AG04450 (cell line): ENCODE data around the gene IL1RAPL2. TPM values are rescaled to one million over a fixed set of nuclear protein-coding genes. Genes with fewer than 3 reads are reported as not detected.

ENCODE experiments used
- CTCF ChIA-PET: fragments of 300-600, 350-600 bp; formaldehyde crosslinking; extraction: SDS; loops from one replicate; lab custom pipeline; 2022; ENCODE audit warnings: antibody characterized with exemption, inconsistent platforms; lab: Charles Lee
- POLR2A ChIA-PET: fragments of 350-600 bp; formaldehyde crosslinking; extraction: SDS; loops from one replicate; lab custom pipeline; 2021; ENCODE audit warnings: antibody characterized with exemption, inconsistent platforms; lab: Yijun Ruan, JAX
- DNase-seq: peaks from one replicate; pipeline ENCODE4 v3.0.0-alpha.2; 2011; ENCODE audit warnings: low read depth, low spot score
- H3K27ac ChIP-seq: one replicate; pipeline ENCODE4 v1.5.1; 2012; ENCODE audit warnings: low read depth, low read length, control low read depth
- H3K27me3 ChIP-seq: one replicate; pipeline ENCODE4 v1.6.0; 2012; ENCODE audit warnings: low read length; ENCODE audit not compliant: control insufficient read depth, insufficient read depth
- H3K4me3 ChIP-seq: 2 replicates; pipeline ENCODE4 v1.5.1; 2011; ENCODE audit warnings: mild to moderate bottlenecking, low read depth, low read length, control low read depth
- H3K9me3 ChIP-seq: 2 replicates; pipeline ENCODE4 v1.5.1; 2012; ENCODE audit warnings: low read length; ENCODE audit not compliant: control insufficient read depth, insufficient read depth
- CTCF ChIP-seq: IDR thresholded peaks from 2 replicates; pipeline ENCODE4 v1.5.1; 2011; ENCODE audit warnings: low read depth, low read length, control low read depth, inconsistent platforms
- polyA plus RNA-seq: library from polyadenylated mRNA; depleted of rRNA; stranded (reverse); fragments of >200 nt; gene quantifications from 2 replicates; pipeline ENCODE4 v1.2.3, GENCODE V29; 2011

IL1RAPL2 gene
- polyA plus RNA-seq, 1 experiment, result 0.71 TPM

GRCh38 chrX:105744291-105744690 is 1178.3 kb downstream of the IL1RAPL2 start:
- Histone ChIP-seq H3K4me3 (no peak overlapping the region), H3K27me3 (no peaks in the 10 kb centered on the region), H3K9me3 (no peaks in the 10 kb centered on the region), H3K27ac (no peak overlapping the region)
- ChIA-PET POLR2A (no interaction called here), CTCF (no interaction called here)
- no peak for DNase-seq
- TF ChIP-seq CTCF, result no peak

GRCh38 chrX:105744946-105745345 is 1178.9 kb downstream of the IL1RAPL2 start:
- ChIA-PET POLR2A (no interaction called here), CTCF (no interaction called here)
- no peak for TF ChIP-seq CTCF
- Histone ChIP-seq H3K27ac (no peak overlapping the region), H3K9me3 (no peaks in the 10 kb centered on the region), H3K27me3 (no peaks in the 10 kb centered on the region), H3K4me3 (no peak overlapping the region)
- no peak for DNase-seq

GRCh38 chrX:105745863-105746262 is 1179.9 kb downstream of the IL1RAPL2 start:
- CTCF ChIA-PET, result no interaction called here

GRCh38 chrX:105752338-105752956 is 1186.4 kb downstream of the IL1RAPL2 start:
- Histone ChIP-seq H3K27me3 (no peaks in the 10 kb centered on the region), H3K27ac (no peak overlapping the region), H3K4me3 (no peak overlapping the region), H3K9me3 (no peaks in the 10 kb centered on the region)
- ChIA-PET CTCF (no interaction called here), POLR2A (no interaction called here)
- TF ChIP-seq CTCF, result no peak
- no peak for DNase-seq

More at GRCh38 chrX:105745863-105746262, 1179.9 kb downstream of the IL1RAPL2 start:
- H3K27ac ChIP-seq, result no peak overlapping the region
- H3K4me3 ChIP-seq, result no peak overlapping the region
- no peak for DNase-seq
- no peaks in the 10 kb centered on the region for H3K27me3 ChIP-seq
- POLR2A ChIA-PET, result no interaction called here
- no peak for TF ChIP-seq CTCF
- no peaks in the 10 kb centered on the region for H3K9me3 ChIP-seq

- ChIA-PET CTCF (no interaction called here), POLR2A (no interaction called here)
Observed at GRCh38 chrX:105753411-105753810, 1187.4 kb downstream of the IL1RAPL2 start.

More at GRCh38 chrX:105753411-105753810, 1187.4 kb downstream of the IL1RAPL2 start:
- no peaks in the 10 kb centered on the region for H3K9me3 ChIP-seq
- no peak for DNase-seq
- no peaks in the 10 kb centered on the region for H3K27me3 ChIP-seq
- no peak overlapping the region for H3K4me3 ChIP-seq
- TF ChIP-seq CTCF, result no peak
- no peak overlapping the region for H3K27ac ChIP-seq
